Astrocyte (in vitro differentiated cells and primary cell): Measurements from ENCODE around the gene ZNF221.

Experiments used
- CTCF ChIP-seq: IDR thresholded peaks from 2 replicates; pipeline ENCODE4 v1.5.1; 2011; ENCODE audit warnings: low read depth, mild to moderate bottlenecking, inconsistent platforms, low read length, moderate library complexity; ENCODE audit not compliant: insufficient read depth
- EZH2 ChIP-seq: IDR thresholded peaks from 2 replicates; pipeline ENCODE4 v1.6.1; 2012; ENCODE audit warnings: mild to moderate bottlenecking, low read length, inconsistent platforms; ENCODE audit not compliant: insufficient read depth

- no peak for TF ChIP-seq CTCF
- TF ChIP-seq EZH2, result no peak
These were observed 10.3 kb upstream of the ZNF221 start for GRCh38 chr19:43940719-43941118.
